ENCODE data around the gene SLIT1.
A peak's percentile ranks its signal among the peaks of the same experiment; 100 is the strongest.

SLIT1 gene

GRCh38 chr10:97138174-97138573, 47.6 kb downstream of the SLIT1 start:
- no peak for DNase-seq

- DNase-seq: no peak
Measured at GRCh38 chr10:97136756-97137155, 49.0 kb downstream of the SLIT1 start.

- DNase-seq: no peak
Measured at GRCh38 chr10:97135464-97135863, 50.3 kb downstream of the SLIT1 start.

- DNase-seq: no peak
Measured at GRCh38 chr10:97134983-97135382, 50.8 kb downstream of the SLIT1 start.

GRCh38 chr10:97134110-97134509, 51.6 kb downstream of the SLIT1 start:
- no peak for DNase-seq

GRCh38 chr10:97132273-97132672, 53.5 kb downstream of the SLIT1 start:
- no peak for DNase-seq

- peak; percentile 67 for DNase-seq
Measured at GRCh38 chr10:97131666-97132065, 54.1 kb downstream of the SLIT1 start.

GRCh38 chr10:97131181-97131628, 54.6 kb downstream of the SLIT1 start:
- DNase-seq: no peak

- no peak for DNase-seq
Measured at GRCh38 chr10:97129666-97130065, 56.1 kb downstream of the SLIT1 start.

GRCh38 chr10:97128516-97129154, 57.1 kb downstream of the SLIT1 start:
- no peak for DNase-seq

GRCh38 chr10:97128039-97128492, 57.7 kb downstream of the SLIT1 start:
- DNase-seq: peak; percentile 51

GRCh38 chr10:97127509-97127908, 58.2 kb downstream of the SLIT1 start:
- no peak for DNase-seq

GRCh38 chr10:97124211-97124610, 61.5 kb downstream of the SLIT1 start:
- DNase-seq: no peak

GRCh38 chr10:97123765-97124164, 62.0 kb downstream of the SLIT1 start:
- no peak for DNase-seq

GRCh38 chr10:97121041-97121440, 64.7 kb downstream of the SLIT1 start:
- DNase-seq: peak; percentile 72

- no peak for DNase-seq
Measured at GRCh38 chr10:97120370-97120769, 65.4 kb downstream of the SLIT1 start.

GRCh38 chr10:97119058-97119745, 66.6 kb downstream of the SLIT1 start:
- peak; percentile 79 for DNase-seq

GRCh38 chr10:97117372-97117771, 68.4 kb downstream of the SLIT1 start:
- DNase-seq: peak; percentile 82

GRCh38 chr10:97116462-97117162, 69.1 kb downstream of the SLIT1 start:
- peak; percentile 82 for DNase-seq

- DNase-seq: no peak
Measured at GRCh38 chr10:97115846-97116245, 69.9 kb downstream of the SLIT1 start.

- no peak for DNase-seq
Measured at GRCh38 chr10:97111615-97112014, 74.1 kb downstream of the SLIT1 start.

GRCh38 chr10:97109547-97109946, 76.2 kb downstream of the SLIT1 start:
- DNase-seq: peak; percentile 33

- no peak for DNase-seq
Measured at GRCh38 chr10:97107551-97107950, 78.2 kb downstream of the SLIT1 start.

GRCh38 chr10:97106207-97106606, 79.6 kb downstream of the SLIT1 start:
- no peak for DNase-seq

All from NCI-H1694 (cell line).